ENCODE measurements around the gene NPAS2.

Gene NPAS2

GRCh38 chr2:100821255-100821910 lies 1.4 kb downstream of the NPAS2 start:
- DNase-seq (ENCODE audit: low read depth in 2 of 2) = no peak

DNA sequence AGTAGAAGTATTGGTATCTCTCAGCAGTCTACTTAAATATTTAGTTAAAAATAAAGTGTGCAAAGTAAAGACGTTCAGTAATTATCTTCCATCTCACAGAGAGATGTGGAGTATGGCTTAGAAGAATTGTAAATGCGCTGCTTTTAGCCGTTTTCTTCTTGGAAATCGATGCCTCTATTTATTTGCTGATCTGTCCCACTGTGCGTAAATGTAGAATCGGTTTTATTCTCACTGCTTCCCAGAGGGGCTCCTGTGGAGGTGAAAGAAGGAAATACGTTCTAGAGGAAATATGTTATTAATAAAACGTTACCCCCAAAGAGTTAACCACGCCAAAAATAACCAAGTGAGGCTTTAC lies 1.9 kb downstream of the NPAS2 start:
- no peak for DNase-seq (ENCODE audit: low read depth in 2 of 2)

DNA sequence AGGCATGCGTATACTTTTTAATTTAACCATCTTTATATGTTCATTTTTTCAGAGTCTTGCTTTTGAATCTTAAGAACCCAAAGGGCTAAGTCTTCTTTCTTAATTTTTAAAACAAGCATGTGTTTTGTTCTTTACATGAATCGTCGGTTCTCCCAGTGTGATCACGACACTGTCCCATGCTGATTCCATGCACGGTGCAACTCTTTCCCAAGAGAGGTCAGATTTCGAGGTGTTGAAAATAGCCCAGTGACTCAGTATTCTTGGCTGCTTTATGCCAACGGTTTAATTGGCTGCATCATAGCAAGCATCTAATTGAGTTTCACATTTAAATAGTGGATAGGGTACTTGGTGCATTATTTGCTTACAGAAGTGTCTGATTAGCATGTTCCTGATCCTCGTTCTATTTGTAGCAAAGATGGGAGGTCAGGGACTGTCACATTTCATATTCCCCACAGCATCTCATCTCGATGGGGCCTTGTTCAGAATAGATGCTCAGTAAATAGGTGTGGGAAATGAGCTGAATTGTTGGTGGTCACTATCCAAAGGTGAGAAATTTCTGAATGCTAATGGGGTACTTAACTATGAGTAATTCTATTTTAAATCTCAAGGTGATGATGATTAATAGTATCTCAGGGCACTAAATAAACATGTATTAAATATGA lies 2.8 kb downstream of the NPAS2 start:
- DNase-seq (ENCODE audit: low read depth in 2 of 2) = no peak

- DNase-seq (ENCODE audit: low read depth in 2 of 2) = no peak
These were observed 3.9 kb downstream of the NPAS2 start for GRCh38 chr2:100823665-100824438.

GRCh38 chr2:100824842-100825241 lies 4.9 kb downstream of the NPAS2 start:
- DNase-seq (ENCODE audit: low read depth in 2 of 2) = no peak

GRCh38 chr2:100826494-100826893 lies 6.6 kb downstream of the NPAS2 start:
- DNase-seq (ENCODE audit: low read depth in 2 of 2) = no peak

DNA sequence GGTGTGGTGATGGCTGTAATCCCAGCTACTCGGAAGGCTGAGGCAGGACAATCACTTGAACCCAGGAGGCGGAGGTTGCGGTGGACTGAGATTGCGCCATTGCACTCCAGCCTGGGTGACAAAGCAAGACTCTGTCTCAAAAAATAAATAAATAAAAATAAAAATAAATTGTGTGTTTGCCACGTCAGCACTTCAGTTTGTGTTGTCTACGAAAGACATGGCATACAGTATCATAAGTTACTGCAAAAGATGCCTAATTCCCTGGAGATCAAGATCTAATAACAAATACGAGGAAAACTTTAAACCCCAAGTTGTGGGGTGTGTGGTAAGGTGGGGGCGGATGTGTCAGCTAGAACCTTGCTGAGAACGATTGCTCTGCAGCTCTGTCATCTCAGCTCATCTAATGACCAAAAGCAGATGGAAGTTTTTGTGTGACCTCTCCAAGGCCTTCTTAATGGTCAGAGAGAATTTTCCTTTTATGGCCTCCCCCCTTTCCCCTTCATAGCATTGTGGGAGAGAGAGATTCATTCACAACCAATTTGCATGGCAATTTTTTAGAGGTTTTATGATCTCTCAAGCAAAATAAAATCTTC lies 11.3 kb downstream of the NPAS2 start:
- DNase-seq (ENCODE audit: low read depth in 2 of 2) = no peak

- no peak for DNase-seq (ENCODE audit: low read depth in 2 of 2)
These were observed 11.9 kb downstream of the NPAS2 start for GRCh38 chr2:100831831-100832230.

- no peak for DNase-seq (ENCODE audit: low read depth in 2 of 2)
These were observed 12.9 kb downstream of the NPAS2 start for GRCh38 chr2:100832885-100833284.

GRCh38 chr2:100833331-100833730 lies 13.4 kb downstream of the NPAS2 start:
- no peak for DNase-seq (ENCODE audit: low read depth in 2 of 2)

DNA sequence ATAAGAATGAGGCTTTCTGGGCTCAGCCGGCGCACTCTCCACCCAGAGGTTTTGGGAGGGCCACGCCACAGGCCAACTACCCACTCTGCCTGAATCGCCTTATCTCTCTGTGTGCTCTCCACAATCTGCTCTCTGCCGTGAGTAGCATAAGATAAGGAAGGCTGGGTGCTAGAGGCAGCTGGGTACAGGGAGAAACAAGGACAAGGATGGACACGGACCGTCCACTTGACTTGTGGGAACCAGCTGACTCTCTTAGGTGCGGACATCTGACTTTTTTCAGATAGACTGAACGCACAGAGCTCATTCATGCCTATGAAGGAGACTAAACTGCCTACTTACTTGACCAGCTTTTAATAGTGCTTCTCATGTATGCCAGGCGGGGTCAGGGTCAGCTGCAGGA lies 14.3 kb downstream of the NPAS2 start:
- no peak for DNase-seq (ENCODE audit: low read depth in 2 of 2)

- no peak for DNase-seq (ENCODE audit: low read depth in 2 of 2)
These were observed 15.2 kb downstream of the NPAS2 start for GRCh38 chr2:100835006-100835659.

GRCh38 chr2:100840519-100840918 lies 20.6 kb downstream of the NPAS2 start:
- no peak for DNase-seq (ENCODE audit: low read depth in 2 of 2)

GRCh38 chr2:100842241-100842922 lies 22.4 kb downstream of the NPAS2 start:
- no peak for DNase-seq (ENCODE audit: low read depth in 2 of 2)

GRCh38 chr2:100844514-100844913 lies 24.6 kb downstream of the NPAS2 start:
- DNase-seq (ENCODE audit: low read depth in 2 of 2) = no peak

GRCh38 chr2:100845141-100845991 lies 25.4 kb downstream of the NPAS2 start:
- DNase-seq (ENCODE audit: low read depth in 2 of 2) = no peak

DNA sequence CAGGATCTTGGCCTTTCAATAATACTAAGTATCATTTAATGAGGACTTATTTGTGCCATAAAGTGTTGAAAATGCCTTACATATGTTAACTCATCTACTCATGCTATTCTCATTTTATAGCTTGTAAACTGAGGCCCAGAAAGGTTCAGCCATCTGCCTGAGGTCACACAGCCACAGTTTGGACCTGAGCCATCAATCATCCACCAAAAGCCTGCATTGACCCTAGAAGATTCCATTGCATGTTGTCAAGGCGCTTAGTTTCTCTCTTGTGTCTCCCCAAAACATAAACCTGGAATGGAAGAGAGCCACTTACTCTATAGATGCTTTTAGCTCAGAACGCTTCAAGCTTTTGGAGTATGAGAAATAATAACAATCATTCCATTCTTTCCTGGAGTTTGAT lies 26.8 kb downstream of the NPAS2 start:
- DNase-seq (ENCODE audit: low read depth in 2 of 2) = no peak

DNA sequence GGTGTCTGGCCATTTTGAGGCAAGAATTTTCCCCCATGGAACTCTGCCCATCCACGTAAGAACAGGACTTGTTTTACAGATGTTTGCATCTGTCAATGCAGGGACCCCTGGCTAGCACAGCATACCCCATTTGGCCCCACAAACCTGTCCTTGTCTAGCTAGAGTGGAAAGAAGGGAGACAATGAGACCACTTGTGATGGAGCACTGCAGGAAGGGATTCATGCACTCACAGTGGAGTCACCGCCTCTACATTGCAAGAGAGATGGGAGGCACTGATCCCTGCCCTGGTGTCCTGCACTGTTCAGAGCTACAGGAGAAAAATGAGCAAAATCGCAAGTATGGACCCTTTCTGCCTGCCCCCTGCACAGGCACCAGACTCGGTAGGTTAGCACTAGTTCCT lies 32.5 kb downstream of the NPAS2 start:
- DNase-seq (ENCODE audit: low read depth in 2 of 2) = no peak

GRCh38 chr2:100852999-100853908 lies 33.3 kb downstream of the NPAS2 start:
- DNase-seq (ENCODE audit: low read depth in 2 of 2) = no peak
